GM21737 (cell line): ENCODE data around the gene MPST.
"Not testable (repeated sequence)": the region's sequence is repeated elsewhere in the genome, so short reads cannot be mapped to it uniquely, and the experiment has no call there.

Source experiments
- ATAC-seq: cut with Tn5 transposase; IDR thresholded peaks from one replicate; pipeline ENCODE4 v1.9.1; 2021; ENCODE audit warnings: mild to moderate bottlenecking, moderate library complexity; ENCODE audit not compliant: unreplicated experiment

Gene MPST

GRCh38 chr22:37059876-37060449, 40.4 kb downstream of the MPST start:
- no peak for ATAC-seq

- ATAC-seq, result no peak
Observed at GRCh38 chr22:37060801-37061610, 41.5 kb downstream of the MPST start.

GRCh38 chr22:37061611-37062375, 42.3 kb downstream of the MPST start:
- ATAC-seq, result no peak

- ATAC-seq, result no peak
Observed at GRCh38 chr22:37062376-37062675, 42.8 kb downstream of the MPST start.

GRCh38 chr22:37062702-37063381, 43.3 kb downstream of the MPST start:
- ATAC-seq, result no peak

- no peak for ATAC-seq
Observed at GRCh38 chr22:37063431-37064420, 44.2 kb downstream of the MPST start.

- ATAC-seq, result no peak
Observed at GRCh38 chr22:37064553-37064952, 45.0 kb downstream of the MPST start.

GRCh38 chr22:37065180-37065579, 45.6 kb downstream of the MPST start:
- no peak for ATAC-seq

GRCh38 chr22:37065961-37066360, 46.4 kb downstream of the MPST start:
- no peak for ATAC-seq

GRCh38 chr22:37067428-37067827, 47.9 kb downstream of the MPST start:
- ATAC-seq, result no peak

- no peak for ATAC-seq
Observed at GRCh38 chr22:37068859-37069258, 49.3 kb downstream of the MPST start.

GRCh38 chr22:37069319-37069718, 49.8 kb downstream of the MPST start:
- no peak for ATAC-seq

- no peak for ATAC-seq
Observed at GRCh38 chr22:37069719-37070118, 50.2 kb downstream of the MPST start.

- no peak for ATAC-seq
Observed at GRCh38 chr22:37070334-37070733, 50.8 kb downstream of the MPST start.

- no peak for ATAC-seq
Observed at GRCh38 chr22:37070744-37071143, 51.2 kb downstream of the MPST start.

- ATAC-seq, result not testable (repeated sequence)
Observed at GRCh38 chr22:37071850-37072592, 52.5 kb downstream of the MPST start.

- no peak for ATAC-seq
Observed at GRCh38 chr22:37072673-37073072, 53.1 kb downstream of the MPST start.

GRCh38 chr22:37074537-37074936, 55.0 kb downstream of the MPST start:
- ATAC-seq, result no peak

- no peak for ATAC-seq
Observed at GRCh38 chr22:37075046-37075445, 55.5 kb downstream of the MPST start.
